Activated T-cell treated with anti-CD3 and anti-CD28 coated beads for 48 hours (primary cell): ENCODE data around the gene AKT3.
"Not testable (repeated sequence)": the region's sequence is repeated elsewhere in the genome, so short reads cannot be mapped to it uniquely, and the experiment has no call there.

Experiments used
- DNase-seq: peaks from one replicate; pipeline ENCODE4 v3.0.0-alpha.2; 2020; ENCODE audit warnings: low read depth

AKT3 gene

DNA sequence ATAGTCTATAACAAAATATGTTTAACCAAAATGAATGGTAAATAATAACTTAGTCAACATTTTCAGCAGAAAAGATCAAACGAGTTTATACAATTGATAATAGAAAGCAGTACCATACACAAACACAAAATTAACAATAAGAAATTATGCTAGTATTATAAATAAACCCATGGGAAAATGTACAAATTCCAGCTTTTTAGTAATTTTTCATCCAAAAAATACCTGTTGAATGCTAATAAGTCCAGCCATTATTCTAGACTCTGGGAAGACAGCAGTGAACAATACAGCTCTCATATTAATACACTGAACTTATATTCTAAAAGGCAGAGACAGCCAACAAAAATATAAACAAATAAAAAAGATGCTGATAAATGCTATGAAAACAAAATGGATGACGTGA, 66.3 kb downstream of the AKT3 start:
- no peak for DNase-seq

DNA sequence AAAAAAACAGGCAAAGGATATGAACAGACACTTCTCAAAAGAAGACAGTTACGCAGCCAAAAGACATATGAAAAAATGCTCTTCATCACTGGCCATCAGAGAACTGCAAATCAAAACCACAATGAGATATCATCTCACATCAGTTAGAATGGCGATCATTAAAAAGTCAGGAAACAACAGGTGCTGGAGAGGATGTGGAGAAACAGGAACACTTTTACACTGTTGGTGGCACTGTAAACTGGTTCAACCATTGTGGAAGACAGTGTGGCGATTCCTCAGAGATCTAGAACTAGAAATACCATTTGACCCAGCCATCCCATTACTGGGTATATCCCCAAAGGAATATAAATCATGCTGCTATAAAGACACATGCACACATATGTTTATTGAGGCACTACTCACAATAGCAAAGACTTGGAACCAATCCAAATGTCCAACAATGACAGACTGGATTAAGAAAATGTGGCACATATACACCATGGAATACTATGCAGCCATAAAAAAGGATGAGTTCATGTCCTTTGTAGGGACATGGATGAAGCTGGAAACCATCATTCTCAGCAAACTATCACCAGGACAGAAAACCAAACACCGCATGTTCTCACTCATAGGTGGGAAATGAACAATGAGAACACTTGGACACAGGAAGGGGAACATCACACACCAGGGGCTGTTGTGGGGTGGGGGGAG, 77.5 kb downstream of the AKT3 start:
- DNase-seq, result not testable (repeated sequence)

DNA sequence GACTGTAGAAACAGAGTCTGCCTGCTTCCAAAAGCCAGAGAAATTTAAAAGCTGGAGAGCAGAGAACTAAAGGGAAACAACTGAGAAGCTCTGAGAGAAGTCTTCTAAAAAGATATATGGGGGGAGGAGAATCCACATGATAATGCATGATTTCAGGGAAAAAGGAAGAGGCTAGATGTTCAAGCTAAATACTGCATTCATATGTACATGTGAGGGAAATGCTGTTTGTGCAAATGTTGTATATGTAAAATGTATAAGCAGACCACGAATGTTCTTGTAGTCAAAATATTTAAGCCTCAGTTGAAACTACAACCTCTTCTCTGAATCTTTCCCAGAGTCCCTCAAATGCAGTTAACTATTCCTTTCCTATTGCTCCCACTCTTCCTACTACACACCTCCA, 79.2 kb downstream of the AKT3 start:
- no peak for DNase-seq

DNA sequence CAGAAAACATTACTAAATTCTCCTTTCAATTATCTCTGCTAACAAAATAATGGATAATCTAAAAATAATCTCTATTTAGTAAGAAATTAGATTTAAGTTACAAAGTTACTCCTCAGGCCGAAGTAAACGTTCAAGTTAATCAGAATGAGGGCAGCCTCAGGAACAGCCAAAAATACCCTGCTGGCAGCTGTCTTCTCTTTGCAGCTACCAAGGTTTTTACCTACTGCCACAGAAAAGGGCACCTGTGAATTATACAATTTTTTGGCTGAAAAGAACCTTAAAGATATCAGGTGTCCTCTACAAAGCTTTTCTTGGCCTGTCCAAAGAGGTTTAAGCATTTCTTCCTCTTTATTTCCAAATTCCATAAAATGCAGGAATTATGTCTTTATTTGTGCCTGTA, 84.4 kb downstream of the AKT3 start:
- no peak for DNase-seq

DNA sequence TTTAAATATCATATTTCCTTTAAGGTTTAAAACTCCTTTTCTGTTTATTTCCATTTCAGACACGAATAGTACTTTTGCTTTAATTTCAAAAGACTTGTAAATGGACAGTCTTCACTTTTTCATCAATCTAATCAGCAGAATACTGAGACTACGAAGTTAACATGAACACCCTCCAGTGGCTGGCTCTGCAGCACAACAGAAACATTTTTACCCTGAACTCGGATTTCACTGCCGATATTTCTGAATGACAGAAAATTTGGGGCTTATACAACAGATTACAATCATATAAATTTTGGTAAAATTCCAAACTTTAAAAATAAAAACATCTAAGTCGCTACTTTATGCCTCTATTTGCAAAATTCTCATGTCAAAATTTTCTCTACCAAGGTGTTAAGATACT, 86.2 kb downstream of the AKT3 start:
- no peak for DNase-seq

DNA sequence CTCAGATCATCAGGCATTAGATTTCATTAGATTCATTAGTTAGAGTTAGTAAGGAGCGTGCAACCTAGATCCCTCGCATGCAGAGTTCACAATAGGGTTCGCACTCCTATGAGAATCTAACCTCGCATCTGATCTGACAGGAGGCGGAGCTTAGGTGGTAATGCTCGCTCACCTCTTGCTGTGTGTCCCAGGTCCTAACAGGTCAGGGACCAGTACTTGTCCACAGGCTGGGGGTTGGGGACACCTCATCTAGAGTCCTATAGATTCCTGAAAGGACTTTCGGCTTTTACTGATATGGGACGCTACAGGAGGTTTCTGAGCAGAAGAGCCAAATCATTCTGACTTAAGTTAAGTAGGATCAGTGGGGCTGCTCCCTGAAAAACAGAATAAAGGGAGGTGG, 91.4 kb downstream of the AKT3 start:
- no peak for DNase-seq

DNA sequence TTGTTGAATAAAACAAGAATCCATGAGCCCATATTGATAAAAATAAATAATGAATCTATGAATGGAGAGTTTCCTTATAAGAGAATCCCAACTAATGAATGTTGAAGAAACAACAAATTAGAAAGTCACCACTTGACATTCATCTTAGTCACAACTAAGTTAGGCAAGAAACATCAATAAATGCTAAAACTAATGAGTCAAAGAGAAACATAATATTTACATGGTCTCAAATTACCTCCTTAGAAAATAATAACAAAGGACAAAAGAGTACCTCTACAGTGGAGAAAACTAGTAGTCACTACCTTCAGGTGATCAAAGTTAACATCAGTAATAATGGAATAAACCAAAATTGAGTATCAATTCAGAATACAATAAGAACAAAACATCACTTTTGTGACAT, 93.5 kb downstream of the AKT3 start:
- DNase-seq, result no peak

DNA sequence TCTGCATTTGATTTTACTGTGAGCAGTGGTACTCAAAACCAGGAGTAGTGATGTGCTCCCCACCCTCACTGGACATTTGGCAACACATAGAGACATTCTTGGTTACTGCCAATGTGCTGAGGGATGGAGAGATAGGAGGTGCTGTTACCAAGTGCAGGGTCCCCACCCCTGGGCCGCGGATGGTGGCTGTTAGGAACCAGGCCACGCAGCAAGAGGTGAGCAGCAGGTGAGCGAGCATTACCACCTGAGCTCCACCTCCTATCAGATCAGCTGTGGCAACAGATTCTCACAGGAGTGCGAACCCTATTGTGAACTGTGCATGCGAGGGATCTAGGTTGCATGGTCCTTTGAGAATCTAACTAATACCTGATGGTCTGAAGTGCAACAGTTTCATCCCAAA, 95.7 kb downstream of the AKT3 start:
- no peak for DNase-seq

DNA sequence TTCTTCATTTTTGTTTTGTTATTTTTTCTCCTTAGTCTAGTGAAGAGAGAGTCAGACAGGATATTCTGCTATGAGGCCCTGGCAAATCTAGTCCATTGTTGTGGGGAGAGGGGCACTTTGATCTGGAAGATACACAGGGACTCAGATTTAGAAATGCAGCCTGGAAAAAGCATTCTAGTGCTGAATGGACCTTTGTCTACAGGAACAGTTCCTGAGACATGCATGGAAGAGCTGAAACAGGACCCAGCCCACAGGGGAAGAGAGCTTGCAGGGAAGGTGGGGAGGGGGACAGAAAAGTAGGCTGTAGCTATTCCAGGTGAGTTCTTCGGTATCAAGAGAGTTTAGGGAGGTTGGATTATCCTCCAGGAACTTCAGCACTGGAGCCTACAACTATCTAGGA, 98.5 kb downstream of the AKT3 start:
- DNase-seq, result no peak

DNA sequence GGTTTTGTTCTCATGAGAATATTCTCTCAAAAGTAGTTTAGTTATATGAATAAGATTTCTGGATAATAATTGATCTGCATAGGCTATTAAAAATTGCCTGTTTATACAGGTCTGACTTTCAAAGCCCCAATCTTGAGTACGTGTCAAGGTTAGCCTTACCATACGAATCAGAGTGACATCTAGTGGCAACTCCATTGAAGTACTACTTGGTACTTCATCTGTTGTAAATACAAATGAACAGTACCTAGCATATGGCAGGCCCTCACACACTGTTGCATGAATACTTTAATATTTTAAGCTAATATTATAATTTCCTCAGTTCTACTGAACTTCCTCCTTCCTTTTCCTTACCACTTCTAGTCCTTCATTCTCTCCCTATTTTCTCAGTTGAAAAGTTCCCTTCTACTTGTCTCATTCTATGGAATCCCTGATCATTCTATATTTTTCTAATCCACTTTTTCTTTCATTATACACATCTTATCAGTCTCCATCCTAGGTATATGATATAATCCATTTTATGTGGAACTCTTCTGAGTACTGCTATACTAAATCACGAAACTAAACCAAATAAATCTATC, 101.2 kb downstream of the AKT3 start:
- no peak for DNase-seq

DNA sequence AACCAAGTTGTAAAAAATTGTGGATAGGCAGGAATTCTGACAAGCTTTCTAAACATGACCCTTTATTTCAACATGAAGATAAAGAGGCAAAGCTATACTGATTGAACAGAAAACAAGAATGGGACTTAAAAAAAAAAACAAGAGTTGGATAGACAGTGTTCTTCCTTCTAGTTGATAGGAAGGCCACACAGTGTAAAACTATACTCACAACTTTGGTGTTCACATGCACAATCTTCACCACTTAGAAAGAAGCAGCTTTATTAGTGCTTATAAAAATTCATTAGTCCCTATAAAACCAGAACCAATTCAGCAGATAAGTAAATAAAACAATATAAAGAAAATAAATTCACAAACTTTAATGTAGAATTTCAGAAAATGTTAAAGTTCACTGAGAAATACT, 101.8 kb downstream of the AKT3 start:
- DNase-seq, result no peak

DNA sequence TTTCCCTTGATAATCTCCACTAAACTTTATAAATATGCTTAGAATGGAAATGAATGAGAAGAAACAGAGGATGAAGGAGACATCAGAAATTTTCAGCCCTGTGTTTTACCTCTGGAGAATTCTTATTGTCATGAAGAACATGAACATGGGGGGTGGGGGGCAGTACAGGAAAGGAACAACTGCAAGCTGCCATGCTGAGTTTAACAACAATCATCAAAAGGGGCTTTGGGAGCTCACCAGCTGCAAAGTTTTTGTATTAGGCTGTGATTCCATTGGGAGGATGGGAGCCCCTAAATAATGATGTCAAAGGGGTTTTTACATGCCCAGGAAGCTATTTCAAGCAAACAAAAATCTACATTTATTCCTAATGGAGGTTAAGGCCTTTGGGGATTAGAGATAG, 103.3 kb downstream of the AKT3 start:
- no peak for DNase-seq

DNA sequence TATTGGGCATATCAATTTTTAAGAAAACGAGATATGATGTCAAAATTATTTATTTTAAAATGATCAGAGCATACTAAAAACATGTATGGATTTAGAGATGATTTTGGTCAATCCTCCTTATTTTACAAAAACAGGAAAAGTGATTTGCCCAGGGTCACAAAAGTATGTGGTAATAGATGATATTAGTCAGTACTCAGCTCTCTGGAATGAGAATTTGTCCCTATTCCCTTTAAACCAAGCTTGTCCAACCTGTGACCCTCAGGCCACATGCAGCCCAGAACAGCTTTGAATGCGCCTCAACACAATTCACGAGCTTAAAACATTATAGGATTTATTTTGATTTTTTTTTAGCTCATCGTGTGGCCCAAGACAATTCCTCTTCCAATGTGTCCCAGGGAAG, 104.7 kb downstream of the AKT3 start:
- DNase-seq, result no peak

DNA sequence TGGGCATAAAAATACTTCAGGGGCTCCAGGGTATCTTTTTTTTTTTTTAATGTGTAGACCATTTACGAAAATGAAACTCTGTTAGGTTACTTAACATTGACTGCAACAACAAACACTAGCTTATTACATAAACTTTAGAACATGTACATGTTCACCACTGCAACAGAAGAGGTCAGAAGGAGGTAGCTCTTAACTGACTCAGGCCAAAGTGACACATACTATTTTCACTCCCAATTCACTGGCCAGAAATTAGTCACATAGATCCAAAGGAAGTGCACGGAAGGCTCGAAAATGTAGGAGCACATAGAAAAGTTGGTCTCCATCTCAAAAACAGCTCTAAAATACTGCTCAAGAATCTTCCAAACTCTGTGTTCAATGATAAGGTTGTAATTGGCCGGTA, 107.2 kb downstream of the AKT3 start:
- DNase-seq, result no peak

DNA sequence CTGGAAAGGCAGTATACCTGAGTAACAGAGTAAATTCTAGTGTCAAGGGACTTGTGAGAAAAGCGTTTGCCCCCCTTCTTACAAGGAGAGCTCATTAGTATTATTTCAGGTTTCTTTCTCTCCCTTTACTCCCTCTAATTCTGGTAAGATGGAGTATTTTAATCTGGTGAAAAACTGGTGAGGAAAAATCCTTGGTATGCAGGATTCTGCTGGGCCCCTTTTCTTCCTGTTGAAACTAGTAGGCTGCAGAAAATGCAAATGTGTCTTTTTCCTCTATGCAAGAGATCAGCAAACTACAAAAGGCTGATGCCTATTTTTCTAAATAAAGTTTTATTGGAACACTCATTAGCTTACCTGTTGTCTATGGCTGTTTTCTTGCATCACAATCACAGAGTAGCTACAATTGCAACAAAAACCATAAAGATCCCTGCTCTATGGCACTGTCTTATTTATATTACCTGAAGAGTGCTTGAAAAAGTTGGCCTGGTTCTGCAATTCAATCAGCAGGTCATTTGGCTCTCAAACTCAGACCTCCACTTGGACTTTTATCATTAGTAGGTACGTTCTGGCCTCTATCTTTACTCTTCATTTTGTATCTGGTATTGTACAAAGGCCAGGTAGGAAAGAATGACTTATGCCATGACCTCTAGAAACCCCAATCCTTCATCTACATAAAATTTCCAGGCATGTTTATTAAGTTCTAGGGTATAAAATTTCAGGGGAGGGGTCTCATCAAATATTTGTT, 109.6 kb downstream of the AKT3 start:
- DNase-seq, result no peak

DNA sequence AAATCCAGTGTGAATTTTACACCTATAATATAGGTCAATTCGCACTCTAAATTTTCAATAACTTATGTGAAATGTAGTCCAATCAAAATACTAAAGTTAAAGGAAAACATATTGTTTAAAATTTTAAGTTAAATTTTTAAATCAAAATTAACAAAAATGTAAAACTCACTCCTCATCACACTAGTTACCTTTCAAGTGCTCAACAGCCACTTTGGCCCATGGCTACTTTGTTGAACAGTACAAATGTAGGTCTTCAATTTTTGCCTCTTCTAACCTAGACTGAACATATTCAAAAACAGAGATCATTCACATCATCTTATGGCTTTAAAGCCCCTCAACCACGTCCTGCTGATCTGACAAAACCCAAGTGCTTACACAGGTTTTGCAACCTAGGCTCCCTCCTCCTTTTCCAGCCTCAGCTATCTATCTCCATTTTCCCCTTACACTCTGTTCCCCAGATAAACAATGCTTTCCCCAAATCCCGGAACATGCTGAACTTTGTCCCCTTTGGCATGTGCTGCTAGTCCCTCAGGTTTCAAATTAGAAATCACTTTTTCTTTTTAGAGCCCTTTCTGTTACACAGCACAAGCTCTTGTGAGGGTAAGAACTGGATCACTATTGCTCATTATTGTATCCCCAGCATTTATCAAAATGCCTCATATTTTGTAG, 110.6 kb downstream of the AKT3 start:
- no peak for DNase-seq

DNA sequence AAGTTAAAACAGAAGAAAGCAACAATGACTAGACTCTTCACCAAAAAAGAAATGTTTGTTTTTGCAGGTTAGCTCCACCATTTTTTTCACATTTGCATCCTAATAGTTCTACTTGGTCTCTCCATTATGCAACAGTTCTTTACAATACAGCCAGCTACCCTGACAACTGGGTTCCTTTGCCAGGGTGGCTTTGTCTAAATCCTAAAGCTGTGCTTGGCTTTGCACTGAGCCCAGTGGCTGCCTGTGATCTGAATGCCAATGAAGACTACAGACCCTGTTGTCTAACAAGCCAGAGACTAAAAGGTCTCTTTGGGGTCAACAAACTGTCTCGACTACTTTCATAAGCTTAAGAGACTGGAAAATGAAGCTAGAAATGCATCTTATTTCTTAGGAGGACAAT, 112.0 kb downstream of the AKT3 start:
- DNase-seq, result no peak

DNA sequence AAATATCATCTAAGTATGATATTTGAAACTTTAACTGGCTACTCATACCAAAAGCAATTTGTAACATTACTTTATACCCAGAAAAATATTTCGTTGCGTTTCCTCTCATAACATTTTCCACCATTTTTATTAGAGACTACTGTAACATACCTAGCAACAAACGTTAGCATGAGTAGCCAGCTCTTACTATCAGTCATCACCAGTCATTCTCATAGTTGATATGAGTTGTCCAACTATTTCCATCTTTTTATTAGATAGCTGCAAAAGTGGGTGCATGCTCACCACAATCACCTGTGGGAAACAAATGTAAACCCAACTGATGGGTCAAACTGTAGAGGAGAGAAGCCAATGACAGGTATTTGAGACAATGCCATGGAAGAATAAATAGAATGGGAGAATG, 114.6 kb downstream of the AKT3 start:
- DNase-seq, result no peak

DNA sequence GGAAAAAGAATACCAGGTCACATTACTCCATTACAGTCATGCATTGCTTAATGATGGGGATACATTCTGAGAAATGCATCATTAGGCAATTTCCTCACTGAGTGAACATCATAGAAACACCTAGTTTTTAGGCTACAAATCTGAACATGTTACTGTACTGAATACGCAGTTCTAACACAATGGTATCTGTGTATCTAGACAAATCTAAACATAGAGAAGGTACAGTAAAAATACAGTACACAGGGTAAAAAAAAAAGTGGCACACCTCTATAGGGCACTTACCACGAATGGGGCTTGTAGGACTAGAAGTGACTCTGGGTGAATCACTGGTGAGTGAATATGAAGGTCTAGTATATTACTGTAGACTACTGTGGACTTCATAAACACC, 115.7 kb downstream of the AKT3 start:
- no peak for DNase-seq

DNA sequence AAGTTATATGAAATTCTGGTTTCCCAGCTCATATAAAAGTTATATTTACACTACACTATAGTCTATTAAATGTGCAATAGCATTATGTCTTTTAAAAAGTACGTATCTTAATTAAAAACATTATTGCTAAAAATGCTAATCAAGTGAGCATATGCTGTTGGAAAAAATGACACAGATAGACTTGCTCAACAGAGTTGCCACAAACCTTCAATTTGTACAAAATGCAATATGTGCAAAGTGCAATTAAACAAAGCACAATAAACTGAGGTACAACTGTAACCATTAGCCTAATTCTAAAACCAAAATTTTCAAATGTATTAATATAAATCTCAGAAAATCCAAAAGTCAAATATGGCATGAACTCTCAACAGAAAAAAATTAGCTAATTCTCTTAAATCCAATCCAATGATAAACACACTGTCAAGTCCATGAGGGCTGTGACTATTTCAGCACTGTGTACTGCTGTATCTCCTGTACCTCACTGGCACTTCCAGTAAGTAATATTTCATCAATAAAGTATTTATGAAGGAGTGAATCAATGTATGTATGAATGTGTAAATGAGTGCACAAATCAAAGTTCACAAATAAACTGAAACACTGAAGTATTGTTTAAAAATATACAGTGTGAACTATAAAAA, 116.3 kb downstream of the AKT3 start:
- no peak for DNase-seq

DNA sequence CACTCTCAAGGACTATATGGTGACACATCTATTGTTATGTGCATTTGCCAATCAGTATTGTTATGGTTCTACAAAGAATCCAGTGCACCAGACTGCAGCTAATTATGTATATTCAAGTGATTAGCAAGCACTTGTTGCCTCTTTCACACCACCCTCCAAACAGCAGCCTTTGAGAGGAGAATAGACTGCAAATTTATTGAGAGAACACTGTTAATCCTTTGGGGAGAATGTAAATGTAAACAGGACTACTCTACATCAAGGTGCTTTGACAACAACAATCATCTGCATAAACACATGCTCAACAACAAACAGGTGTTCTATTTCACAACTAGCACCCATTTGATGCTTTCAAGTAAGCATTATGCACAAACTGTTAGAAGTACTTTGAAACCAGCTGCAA, 117.4 kb downstream of the AKT3 start:
- no peak for DNase-seq

DNA sequence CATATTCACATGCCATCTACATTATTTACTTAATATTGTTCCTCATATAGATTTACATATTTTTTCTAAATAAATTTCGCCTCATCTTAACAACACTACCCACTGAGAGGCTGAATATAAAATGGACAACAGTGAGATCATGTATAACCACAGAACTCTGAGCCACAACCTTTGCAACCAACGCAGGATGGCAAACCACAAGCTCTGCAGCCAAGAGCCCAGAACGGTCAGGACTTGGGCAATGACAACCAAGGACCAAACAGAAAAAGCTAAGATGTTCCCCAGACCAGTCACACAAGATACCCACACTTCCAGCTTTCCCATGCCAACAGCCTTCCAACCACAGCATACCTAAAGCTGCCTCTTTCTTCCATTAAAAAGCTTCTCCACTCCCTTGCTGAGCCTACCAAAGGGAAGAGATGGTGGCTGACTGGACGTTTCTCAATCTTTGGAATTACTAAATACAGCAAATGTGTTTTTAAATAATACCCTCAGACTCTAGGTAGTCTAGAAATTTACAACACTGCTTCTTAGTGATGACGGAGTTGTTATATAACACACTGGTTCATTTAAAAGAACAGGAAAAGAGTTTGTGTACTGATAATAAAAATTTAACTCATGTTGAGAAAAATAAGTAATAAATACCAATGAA, 117.9 kb downstream of the AKT3 start:
- no peak for DNase-seq
